Spleen (tissue), 11 donors: ENCODE data around the gene PRR15L. TPM values are rescaled to one million over a fixed set of nuclear protein-coding genes. Genes with fewer than 3 reads are reported as not detected.

Source experiments
- DNase-seq: peaks from one replicate; pipeline ENCODE4 v3.0.0-alpha.2; 2020
- H3K27ac ChIP-seq, 8 donors: fragments of 200-600 bp; sonication (generic) in 7 of 8; 1 replicate in 4 of 8; 2 replicates in 4 of 8; pipeline versions ENCODE4 v1.5.0 to v1.8.0; 2016 to 2021; ENCODE audit warnings: inconsistent platforms in 4 of 8, mild to moderate bottlenecking in 4 of 8, moderate library complexity in 1 of 8
- H3K27me3 ChIP-seq, 7 donors: fragments of 200-600 bp; sonication (generic) in 6 of 7; replicated peaks in 1 of 7; 1 replicate in 4 of 7; 2 replicates in 3 of 7; pipeline versions ENCODE4 v1.5.0 to v1.8.0; 2016 to 2021; ENCODE audit warnings: inconsistent platforms in 3 of 7, mild to moderate bottlenecking in 1 of 7
- H3K36me3 ChIP-seq, 6 donors: fragments of 200-600 bp; sonication (generic) in 5 of 6; 1 replicate in 4 of 6; 2 replicates in 2 of 6; pipeline versions ENCODE4 v1.5.0 to v1.8.0; 2016 to 2021; ENCODE audit warnings: inconsistent platforms in 2 of 6
- H3K4me1 ChIP-seq, 6 donors: fragments of 200-600 bp; sonication (generic) in 5 of 6; 1 replicate in 3 of 6; 2 replicates in 3 of 6; pipeline versions ENCODE4 v1.5.0 to v1.8.0; 2016 to 2021; ENCODE audit warnings: inconsistent platforms in 3 of 6
- H3K4me3 ChIP-seq, 8 donors: fragments of 200-600 bp; sonication (generic) in 7 of 8; 1 replicate in 4 of 8; 2 replicates in 4 of 8; pipeline versions ENCODE4 v1.5.0 to v1.8.0; 2016 to 2021; ENCODE audit warnings: inconsistent platforms in 4 of 8, mild to moderate bottlenecking in 4 of 8, moderate library complexity in 2 of 8
- H3K9me3 ChIP-seq, 8 donors: fragments of 200-600 bp; sonication (generic) in 7 of 8; 1 replicate in 4 of 8; 2 replicates in 4 of 8; pipeline versions ENCODE4 v1.5.0 to v1.8.0; 2016 to 2021; ENCODE audit warnings: inconsistent platforms in 4 of 8
- POLR2A ChIP-seq, 3 donors: fragments of 450-650 bp; IDR thresholded peaks; one replicate each; pipeline ENCODE4 v1.5.1; 2017; ENCODE audit warnings: antibody characterized with exemption in 3 of 3, mild to moderate bottlenecking in 1 of 3
- POLR2AphosphoS5 ChIP-seq, 3 donors: sonication (generic); formaldehyde crosslinking; IDR thresholded peaks; one replicate each; pipeline ENCODE4 v1.5.1; 2017; ENCODE audit warnings: antibody characterized with exemption in 3 of 3
- WGBS, 5 donors: extraction: QIAGEN DNeasy Blood & Tissue Kit in 3 of 5; methylation state at CpG; one replicate each; pipeline versions ENCODE4 v1.1.5 to v1.1.7; 2013 to 2018; 5-methylcytosine and 5-hydroxymethylcytosine counted together
- intact Hi-C: fragments of 100-400 bp; cut with DNase I; formaldehyde crosslinking; loops from one replicate; pipeline ENCODE4 v1.15.0; 2023; ENCODE audit warnings: low total_unique reads
- polyA plus RNA-seq, 3 donors: library from polyadenylated mRNA; stranded (reverse); fragments of 200-250 nt; gene quantifications; one replicate each; pipeline ENCODE4 v1.2.1, GENCODE V29; 2013
- total RNA-seq, 7 donors: library from RNA; depleted of rRNA in 3 of 7; stranded (reverse); fragments of >200 nt in 3 of 7; fragmentation: NEBNext Ultra II Directional in 4 of 7; extraction: Animal tissue kit (Norgen Biotek cat#: 25700) in 4 of 7; gene quantifications; one replicate each; pipeline versions ENCODE4 v1.1.0 to v1.2.1, GENCODE V29; 2016 to 2021
- TF ChIP-seq, protein P1 (sequence below), 11 experiments: fragments of 200-600 bp in 7 of 11; fragments of 450-650 bp in 4 of 11; sonication (generic) in 4 of 11; IDR thresholded peaks in 8 of 11; conservative IDR thresholded peaks in 3 of 11; 1 replicate in 7 of 11; 2 replicates in 4 of 11; pipeline versions ENCODE4 v1.4.0 to v1.8.0; 2016 to 2021; ENCODE audit warnings: antibody characterized with exemption in 11 of 11, inconsistent platforms in 4 of 11, mild to moderate bottlenecking in 1 of 11
- donor health status: healthy with polysubstance abuse.
- donor health status: DM: no; HTN: no; CAD: no; lungs with moderate emphysema.
- donor health status: DM: no; HTN: no; CAD: no.
- donor health status: Bipolar disorder and iron deficiency.
- donor health status: healthy.
- donor health status: DM: no; HTN: no; CAD: no.
- donor health status: DM: yes; HTN: yes; CAD: no.

PRR15L gene
- total and polyA plus RNA-seq, 10 donors: 0.16 TPM; not detected in 9

DNA sequence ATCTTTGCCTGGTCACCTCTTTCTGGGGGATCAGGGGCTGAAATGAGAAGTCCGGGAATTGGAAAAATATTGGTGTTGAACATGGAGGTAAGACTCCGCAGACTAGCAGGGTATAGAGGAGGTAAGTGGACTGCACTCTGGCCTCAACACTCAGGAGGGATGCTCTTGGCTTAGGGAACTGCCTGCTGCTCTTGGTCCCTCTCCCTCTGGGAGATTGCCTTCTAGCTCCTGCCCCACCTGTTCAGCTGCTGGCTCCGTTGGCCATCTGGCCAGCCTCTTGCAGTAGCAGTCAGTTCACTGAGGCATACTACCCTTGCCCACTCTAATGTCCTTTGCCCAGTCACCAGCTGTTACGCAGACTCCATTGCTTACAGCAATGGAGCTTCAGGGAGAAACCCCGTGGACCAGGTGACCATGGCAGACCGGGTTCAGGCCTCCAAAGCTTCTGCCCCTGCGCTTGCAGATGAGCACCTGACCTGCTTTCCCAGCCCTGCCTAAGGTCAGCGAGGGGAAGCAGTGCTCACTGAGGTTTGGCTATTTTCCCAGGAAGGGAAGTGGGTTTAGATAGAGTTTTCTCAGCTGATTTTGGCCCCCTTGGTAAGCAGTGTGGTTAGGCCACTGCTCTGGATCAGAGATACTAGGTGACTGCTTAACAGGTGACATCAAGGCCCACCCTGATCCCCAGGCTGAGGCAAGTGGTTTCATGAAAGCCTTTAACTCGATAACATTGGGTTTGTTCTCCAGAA is 25.1 kb upstream of the PRR15L start:
- Histone ChIP-seq H3K4me1 (peaks cover 0 to 56% (median 40%) of the 10 kb centered on the region in 6 donors), H3K4me3 (no peak overlapping the region), H3K36me3 (peaks cover 3 to 82% (median 56%) of the 10 kb centered on the region in 6 donors), H3K27ac (peak overlapping the region in 4 of 8 donors; percentile 1 to 49 (median 24)), H3K9me3 (no peaks in the 10 kb centered on the region), H3K27me3 (no peaks in the 10 kb centered on the region)
- TF ChIP-seq, protein P1, sequence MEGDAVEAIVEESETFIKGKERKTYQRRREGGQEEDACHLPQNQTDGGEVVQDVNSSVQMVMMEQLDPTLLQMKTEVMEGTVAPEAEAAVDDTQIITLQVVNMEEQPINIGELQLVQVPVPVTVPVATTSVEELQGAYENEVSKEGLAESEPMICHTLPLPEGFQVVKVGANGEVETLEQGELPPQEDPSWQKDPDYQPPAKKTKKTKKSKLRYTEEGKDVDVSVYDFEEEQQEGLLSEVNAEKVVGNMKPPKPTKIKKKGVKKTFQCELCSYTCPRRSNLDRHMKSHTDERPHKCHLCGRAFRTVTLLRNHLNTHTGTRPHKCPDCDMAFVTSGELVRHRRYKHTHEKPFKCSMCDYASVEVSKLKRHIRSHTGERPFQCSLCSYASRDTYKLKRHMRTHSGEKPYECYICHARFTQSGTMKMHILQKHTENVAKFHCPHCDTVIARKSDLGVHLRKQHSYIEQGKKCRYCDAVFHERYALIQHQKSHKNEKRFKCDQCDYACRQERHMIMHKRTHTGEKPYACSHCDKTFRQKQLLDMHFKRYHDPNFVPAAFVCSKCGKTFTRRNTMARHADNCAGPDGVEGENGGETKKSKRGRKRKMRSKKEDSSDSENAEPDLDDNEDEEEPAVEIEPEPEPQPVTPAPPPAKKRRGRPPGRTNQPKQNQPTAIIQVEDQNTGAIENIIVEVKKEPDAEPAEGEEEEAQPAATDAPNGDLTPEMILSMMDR (IDR thresholded peaks at IDR 0.05 in 8 of 11, conservative IDR thresholded peaks at IDR 0.05 in 3 of 11): no peak
- no peak for DNase-seq
- 63 to 81% (median 67%) methylated on average over 8 to 9 of the region's 9 CpGs for WGBS, 5 donors
- intact Hi-C loops: no loop called here

DNA sequence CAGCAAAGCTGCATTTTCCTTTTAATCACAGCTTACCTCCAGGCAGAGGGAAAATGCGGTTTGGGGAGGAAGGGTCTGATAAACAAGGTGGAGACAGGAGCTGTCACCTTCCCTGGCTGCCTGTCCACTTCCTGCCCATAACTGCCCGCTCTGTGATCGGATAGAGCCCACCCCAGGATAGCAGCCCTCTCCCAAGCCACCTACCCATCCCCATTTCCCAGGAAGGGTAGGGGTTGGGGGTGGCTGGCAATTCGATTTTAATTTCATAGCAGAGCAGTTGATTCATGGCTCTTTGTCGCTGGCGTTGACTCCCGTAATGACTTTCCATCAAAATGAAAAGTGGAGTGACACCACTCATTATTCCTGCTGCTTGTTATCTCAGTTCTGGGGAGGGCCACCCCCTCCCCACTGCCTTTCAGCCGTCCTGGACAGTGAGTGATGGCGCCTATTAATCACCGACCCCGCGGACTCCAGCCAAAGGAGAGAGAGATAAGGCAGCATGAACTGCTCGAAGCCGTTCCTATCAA is 24.5 kb upstream of the PRR15L start:
- Histone ChIP-seq H3K36me3 (peaks cover 3 to 89% (median 63%) of the 10 kb centered on the region in 6 donors), H3K4me1 (peaks cover 0 to 49% (median 33%) of the 10 kb centered on the region in 6 donors), H3K9me3 (no peaks in the 10 kb centered on the region), H3K27me3 (no peaks in the 10 kb centered on the region), H3K4me3 (no peak overlapping the region), H3K27ac (peak overlapping the region in 1 of 8 donors; percentile 26)
- no peak for DNase-seq
- TF ChIP-seq POLR2AphosphoS5 (IDR thresholded peaks at IDR 0.05) (no peak), POLR2A (IDR thresholded peaks at IDR 0.05) (no peak)
- TF ChIP-seq, protein P1 (IDR thresholded peaks at IDR 0.05 in 8 of 11, conservative IDR thresholded peaks at IDR 0.05 in 3 of 11): no peak
- intact Hi-C loops: no loop called here
- WGBS, 5 donors: 81 to 86% (median 84%) methylated on average over 13 to 14 of the region's 14 CpGs

DNA sequence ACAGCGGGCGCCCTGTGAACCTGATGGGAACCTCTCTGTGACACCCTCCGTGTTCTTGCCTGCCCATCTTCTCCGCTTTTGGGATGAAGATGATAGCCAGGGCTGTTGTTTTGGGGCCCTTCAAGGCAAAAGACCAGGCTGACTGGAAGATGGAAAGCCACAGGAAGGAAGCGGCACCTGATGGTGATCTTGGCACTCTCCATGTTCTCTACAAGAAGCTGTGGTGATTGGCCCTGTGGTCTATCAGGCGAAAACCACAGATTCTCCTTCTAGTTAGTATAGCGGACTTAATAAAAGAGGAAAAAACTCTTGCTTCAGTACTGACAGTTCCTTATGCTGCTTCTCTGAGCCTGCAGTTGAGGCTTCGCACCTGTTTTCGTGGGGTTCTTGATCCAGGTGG is 23.8 kb upstream of the PRR15L start:
- peaks cover 3 to 96% (median 70%) of the 10 kb centered on the region in 6 donors for H3K36me3 ChIP-seq
- TF ChIP-seq, protein P1 (IDR thresholded peaks at IDR 0.05 in 8 of 11, conservative IDR thresholded peaks at IDR 0.05 in 3 of 11): no peak
- TF ChIP-seq POLR2AphosphoS5 (IDR thresholded peaks at IDR 0.05) (no peak), POLR2A (IDR thresholded peaks at IDR 0.05) (no peak)
- no peak for DNase-seq
- H3K4me3 ChIP-seq: no peak overlapping the region
- 38 to 68% (median 54%) methylated on average over 9 of the region's 9 CpGs for WGBS, 5 donors
- H3K4me1 ChIP-seq: peaks cover 0 to 45% (median 32%) of the 10 kb centered on the region in 6 donors
- H3K9me3 ChIP-seq: no peaks in the 10 kb centered on the region
- intact Hi-C loops: no loop called here
- H3K27ac ChIP-seq: peak overlapping the region in 1 of 8 donors; percentile 26
- no peaks in the 10 kb centered on the region for H3K27me3 ChIP-seq

DNA sequence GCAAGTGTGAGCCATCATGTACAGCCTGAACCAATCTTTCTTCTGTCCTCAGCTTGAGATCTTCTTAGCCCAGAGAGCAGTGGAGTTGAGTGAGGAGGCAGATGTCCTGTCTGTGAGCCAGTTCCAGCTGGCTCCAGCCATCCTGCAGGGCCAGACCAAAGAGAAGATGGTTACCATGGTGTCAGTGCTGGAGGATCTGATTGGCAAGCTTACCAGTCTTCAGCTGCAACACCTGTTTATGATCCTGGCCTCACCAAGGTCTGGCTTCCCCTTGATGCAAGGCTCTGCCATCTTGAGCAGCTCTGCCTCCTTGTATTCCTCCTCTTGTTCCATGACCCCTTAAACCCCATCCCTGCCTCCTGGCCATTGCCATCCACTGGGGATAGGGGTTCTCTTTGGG is 22.9 kb upstream of the PRR15L start:
- no peaks in the 10 kb centered on the region for H3K27me3 ChIP-seq
- intact Hi-C loops: no loop called here
- H3K36me3 ChIP-seq: peaks cover 3 to 100% (median 78%) of the 10 kb centered on the region in 6 donors
- H3K27ac ChIP-seq: no peak overlapping the region
- DNase-seq: no peak
- H3K4me1 ChIP-seq: peaks cover 0 to 45% (median 32%) of the 10 kb centered on the region in 6 donors
- H3K9me3 ChIP-seq: no peaks in the 10 kb centered on the region
- H3K4me3 ChIP-seq: no peak overlapping the region
- TF ChIP-seq, protein P1 (IDR thresholded peaks at IDR 0.05 in 8 of 11, conservative IDR thresholded peaks at IDR 0.05 in 3 of 11): no peak
- no peak for TF ChIP-seq POLR2AphosphoS5 (IDR thresholded peaks at IDR 0.05)
- TF ChIP-seq POLR2A (IDR thresholded peaks at IDR 0.05): no peak
